PC-3 (cell line): ENCODE measurements around the gene ATG14. TPM values are rescaled to one million over a fixed set of nuclear protein-coding genes. Genes with fewer than 3 reads are reported as not detected.

Experiments
- ATAC-seq: fragments of 200-7000 bp; cut with Tn5 transposase; 2 replicates; pipeline ENCODE4 v1.9.1; 2020; ENCODE audit warnings: mild to moderate bottlenecking, moderate library complexity
- BruUV-seq: library from RNA; stranded (reverse); fragments of 400-500 nt; replicated peaks from 2 replicates; lab custom pipeline; 2021; lab: Mats Ljungman, UMichigan
- CTCF ChIA-PET: fragments of 300-600 bp; sonication (Branson Sonifier 250); formaldehyde crosslinking; loops from one replicate; lab custom pipeline; 2022; ENCODE audit warnings: antibody characterized with exemption; lab: Charles Lee
- POLR2A ChIA-PET: fragments of 300-600 bp; sonication (Branson Sonifier 250); formaldehyde crosslinking; loops from one replicate; lab custom pipeline; 2022; ENCODE audit warnings: antibody characterized with exemption; ENCODE audit not compliant: unreplicated experiment; lab: Charles Lee
- DNase-seq: peaks from one replicate; pipeline ENCODE4 v3.0.0-alpha.2; 2015
- H2AFZ ChIP-seq: fragments of 300-600 bp; sonication (generic); 2 replicates; pipeline ENCODE4 v1.6.0; 2016; ENCODE audit warnings: antibody characterized with exemption, low read length
- H3F3A ChIP-seq: fragments of 300-600 bp; sonication (generic); one replicate; pipeline ENCODE4 v1.6.0; 2017; ENCODE audit warnings: antibody characterized with exemption, low read length, control low read depth, mild to moderate bottlenecking; ENCODE audit not compliant: unreplicated experiment
- H3K27ac ChIP-seq: fragments of 300-600 bp; sonication (generic); 2 replicates; pipeline ENCODE4 v1.5.1; 2016; ENCODE audit warnings: mild to moderate bottlenecking, low read length
- H3K27me3 ChIP-seq: fragments of 300-600 bp; sonication (generic); 2 replicates; pipeline ENCODE4 v1.6.1; 2016; ENCODE audit warnings: low read length, mixed read lengths
- H3K36me3 ChIP-seq: fragments of 300-600 bp; sonication (generic); 2 replicates; pipeline ENCODE4 v1.6.1; 2016; ENCODE audit warnings: low read depth, mixed run types, low read length, mixed read lengths
- H3K4me1 ChIP-seq: fragments of 300-600 bp; sonication (generic); 2 replicates; pipeline ENCODE4 v1.5.1; 2016; ENCODE audit warnings: low read length; ENCODE audit not compliant: insufficient read depth
- H3K4me2 ChIP-seq: fragments of 300-600 bp; sonication (generic); 2 replicates; pipeline ENCODE4 v1.6.0; 2016; ENCODE audit warnings: low read length
- H3K4me3 ChIP-seq: fragments of 300-600 bp; sonication (generic); 2 replicates; pipeline ENCODE4 v1.5.1; 2016; ENCODE audit warnings: mild to moderate bottlenecking, low read length, mixed read lengths
- H3K79me2 ChIP-seq: fragments of 300-600 bp; sonication (generic); 2 replicates; pipeline ENCODE4 v1.6.1; 2017; ENCODE audit warnings: low read length, mixed read lengths
- H3K9ac ChIP-seq: fragments of 300-600 bp; sonication (generic); 2 replicates; pipeline ENCODE4 v1.6.0; 2016; ENCODE audit warnings: mild to moderate bottlenecking, low read length
- H3K9me2 ChIP-seq: fragments of 300-600 bp; sonication (generic); replicated peaks from 2 replicates; pipeline ENCODE4 v1.6.1; 2016; ENCODE audit warnings: mixed run types, low read length, mixed read lengths
- H3K9me3 ChIP-seq: fragments of 300-600 bp; sonication (generic); 2 replicates; pipeline ENCODE4 v1.6.1; 2016; ENCODE audit warnings: low read length, mixed read lengths
- H4K20me1 ChIP-seq: fragments of 300-600 bp; sonication (generic); 2 replicates; pipeline ENCODE4 v1.6.1; 2016; ENCODE audit warnings: low read length, mixed read lengths
- CTCF ChIP-seq: fragments of 300-600 bp; sonication (generic); conservative IDR thresholded peaks from 2 replicates; pipeline ENCODE4 v1.5.1; 2017; ENCODE audit warnings: antibody characterized with exemption, low read depth, mild to moderate bottlenecking, low read length
- EZH2 ChIP-seq: fragments of 300-600 bp; sonication (generic); IDR thresholded peaks from one replicate; pipeline ENCODE4 v1.6.1; 2017; ENCODE audit warnings: antibody characterized with exemption, mild to moderate bottlenecking, low read length; ENCODE audit not compliant: unreplicated experiment
- EZH2phosphoT487 ChIP-seq: fragments of 300-600 bp; sonication (generic); IDR thresholded peaks from 2 replicates; pipeline ENCODE4 v1.6.1; 2018; ENCODE audit warnings: mild to moderate bottlenecking, antibody characterized with exemption, low read length, borderline replicate concordance
- intact Hi-C: fragments of 100-400 bp; cut with micrococcal nuclease; formaldehyde crosslinking; loops from 2 replicates; pipeline ENCODE4 v1.9.0; 2023
- total RNA-seq: library from RNA; depleted of rRNA; stranded (reverse); fragments of >200 nt; gene quantifications from 2 replicates; pipeline ENCODE4 v1.2.3, GENCODE V29; 2014

ATG14 gene
- total RNA-seq, 1 experiment from 2014 or later: 20.2 TPM

GRCh38 chr14:55323910-55324309, 87.7 kb downstream of the ATG14 start:
- Histone ChIP-seq H3F3A (no peaks in the 10 kb centered on the region), H3K4me2 (no peak overlapping the region), H3K27me3 (no peaks in the 10 kb centered on the region), H2AFZ (no peak overlapping the region), H3K36me3 (no peaks in the 10 kb centered on the region), H3K79me2 (peaks cover 43% of the 10 kb centered on the region), H3K4me3 (no peak overlapping the region), H4K20me1 (no peaks in the 10 kb centered on the region), H3K27ac (no peak overlapping the region), H3K9me3 (no peaks in the 10 kb centered on the region), H3K4me1 (no peaks in the 10 kb centered on the region), H3K9ac (no peak overlapping the region), H3K9me2 (no peaks in the 10 kb centered on the region)
- ATAC-seq: no peak
- TF ChIP-seq EZH2phosphoT487 (no peak), CTCF (no peak), EZH2 (no peak)
- intact Hi-C loops: no loop called here
- ChIA-PET POLR2A (no interaction called here), CTCF (no interaction called here)
- no peak for DNase-seq
- BruUV-seq: no TSS peak

- DNase-seq: no peak
- peaks cover 10% of the 10 kb centered on the region for H3K36me3 ChIP-seq
- TF ChIP-seq EZH2phosphoT487 (no peak), EZH2 (no peak), CTCF (no peak)
These were observed 92.9 kb downstream of the ATG14 start for GRCh38 chr14:55318694-55319093.

DNA sequence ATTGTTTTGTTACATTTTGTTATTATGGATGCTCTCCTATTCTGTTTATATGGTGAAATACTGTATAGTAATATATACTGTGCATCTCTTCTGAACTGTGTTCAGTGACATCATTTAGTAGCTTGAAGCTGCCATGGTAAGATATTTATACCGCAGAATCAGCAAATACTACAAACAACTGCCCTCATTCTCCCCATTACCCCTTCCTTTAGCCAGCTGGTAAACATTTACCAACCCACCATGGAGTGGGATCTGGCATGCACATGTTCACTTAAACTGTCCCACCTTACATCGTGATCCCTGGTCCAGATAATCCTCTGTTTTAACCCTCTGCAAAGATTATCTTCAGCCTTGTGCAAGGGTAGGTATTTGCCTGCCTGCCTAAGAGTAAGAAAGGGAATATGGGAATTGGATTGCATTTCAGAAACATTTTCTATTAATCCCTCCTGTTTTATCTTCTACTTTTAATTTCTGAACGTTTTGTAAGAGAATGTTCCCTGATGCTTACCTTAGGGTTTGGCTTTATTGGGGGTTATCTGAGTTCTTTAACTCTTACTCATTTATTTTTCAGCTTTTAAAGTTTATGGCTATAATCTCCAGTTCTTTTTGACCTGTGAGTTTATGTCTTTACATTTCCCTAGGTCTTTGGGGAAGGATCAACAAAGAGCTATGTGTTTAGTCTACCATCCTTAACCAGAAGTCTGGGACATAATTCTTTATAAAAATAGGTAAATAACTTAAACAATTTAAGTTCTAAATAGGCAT, 93.9 kb downstream of the ATG14 start:
- CTCF ChIA-PET: interaction anchor here (0.5 kb wide), 1 partner anchor 26 kb away, joined by 3 read pairs; no protein-coding TSS in a partner anchor
- no peak for ATAC-seq

More at GRCh38 chr14:55318694-55319093, 92.9 kb downstream of the ATG14 start:
- H3K9ac ChIP-seq: no peak overlapping the region
- intact Hi-C loops: no loop called here
- no peaks in the 10 kb centered on the region for H4K20me1 ChIP-seq
- BruUV-seq: no TSS peak
- no peak overlapping the region for H3K27ac ChIP-seq
- H3K9me3 ChIP-seq: no peaks in the 10 kb centered on the region
- no peaks in the 10 kb centered on the region for H3F3A ChIP-seq
- peaks cover 1% of the 10 kb centered on the region for H3K79me2 ChIP-seq
- no peak overlapping the region for H2AFZ ChIP-seq
- no peaks in the 10 kb centered on the region for H3K27me3 ChIP-seq
- H3K4me3 ChIP-seq: no peak overlapping the region
- H3K9me2 ChIP-seq: no peaks in the 10 kb centered on the region
- ChIA-PET CTCF (no interaction called here), POLR2A (no interaction called here)
- ATAC-seq: no peak
- H3K4me1 ChIP-seq: no peaks in the 10 kb centered on the region
- no peak overlapping the region for H3K4me2 ChIP-seq

More for the DNA sequence above, 93.9 kb downstream of the ATG14 start:
- no peak overlapping the region for H3K27ac ChIP-seq
- H3K9me3 ChIP-seq: peaks cover 5% of the 10 kb centered on the region
- no peak overlapping the region for H3K4me3 ChIP-seq
- H3K9ac ChIP-seq: no peak overlapping the region
- no peaks in the 10 kb centered on the region for H3F3A ChIP-seq
- no peaks in the 10 kb centered on the region for H3K4me1 ChIP-seq
- POLR2A ChIA-PET: no interaction called here
- H2AFZ ChIP-seq: no peak overlapping the region
- BruUV-seq: no TSS peak
- TF ChIP-seq EZH2 (no peak), EZH2phosphoT487 (no peak), CTCF (no peak)
- intact Hi-C loops: no loop called here
- peaks cover 20% of the 10 kb centered on the region for H3K36me3 ChIP-seq
- no peak for DNase-seq
- no peaks in the 10 kb centered on the region for H3K79me2 ChIP-seq
- H3K9me2 ChIP-seq: no peaks in the 10 kb centered on the region
- no peaks in the 10 kb centered on the region for H3K27me3 ChIP-seq
- no peak overlapping the region for H3K4me2 ChIP-seq
- H4K20me1 ChIP-seq: no peaks in the 10 kb centered on the region
